ENCODE data around the gene TMEM163. TPM values are rescaled to one million over a fixed set of nuclear protein-coding genes. Genes with fewer than 3 reads are reported as not detected.

The TMEM163 gene
- 0.08 TPM in 1 of 2 replicates, not detected in the other for total RNA-seq (ENCODE audit: low replicate concordance)

DNA sequence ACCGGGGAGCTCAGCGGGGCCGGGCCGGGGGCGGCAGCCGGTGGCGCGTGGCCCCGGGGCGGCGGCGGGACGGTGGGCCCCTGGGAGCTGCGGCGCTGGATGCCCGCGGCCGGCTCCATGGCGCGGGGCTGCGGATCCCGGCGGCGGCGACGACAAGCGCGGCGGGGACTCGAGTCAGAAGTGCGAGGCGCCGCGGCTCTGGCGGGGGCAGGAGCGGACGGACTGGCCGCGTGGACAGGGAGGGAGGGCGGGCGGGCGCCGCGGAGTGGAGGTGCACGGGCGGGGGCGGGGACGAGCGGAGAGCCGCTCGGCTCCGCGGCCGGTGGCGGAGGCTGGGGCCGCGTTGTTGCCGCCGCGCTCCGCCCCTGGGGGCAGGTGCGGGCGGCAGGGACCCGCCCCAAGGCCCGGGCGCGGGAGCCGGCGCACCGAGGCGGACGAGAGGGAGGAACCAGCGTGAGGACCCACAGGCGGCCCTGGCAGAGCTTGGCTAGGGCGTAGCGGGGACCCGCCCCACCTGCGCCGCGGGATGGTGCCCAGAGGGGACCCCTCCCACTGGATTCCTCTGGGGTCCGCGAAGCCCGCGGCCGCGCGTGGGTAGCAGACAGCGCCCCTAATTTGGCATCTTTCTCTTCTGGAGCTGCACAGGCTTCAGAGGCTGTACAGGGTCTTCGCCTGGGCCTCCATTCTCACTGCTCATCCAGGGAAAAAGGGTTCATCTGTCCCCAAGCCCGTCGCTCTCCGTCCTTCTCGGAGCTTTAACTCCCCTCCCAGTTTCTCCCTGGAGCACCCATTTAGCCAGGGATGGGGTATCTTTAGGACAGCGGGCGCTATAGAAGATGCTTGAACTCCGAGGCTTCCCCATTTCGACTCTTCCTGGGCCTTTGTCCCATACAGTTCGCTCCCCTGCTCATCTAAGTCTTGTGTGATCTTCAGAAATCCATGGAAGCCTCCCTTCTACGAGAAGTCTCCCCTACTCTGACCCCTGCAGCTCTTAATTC is at the start of gene TMEM163:
Gene TMEM163, minus strand, starts transcription at position 184 of the 998 bp plus-strand sequence.

Other genes with a start within 250 kb of the TMEM163 start
- gene ACMSD, start 119.6 kb upstream of the TMEM163 start, total RNA-seq (ENCODE audit: low replicate concordance) = not detected in 2 replicates
- 20.2 and 22.7 TPM in 2 replicates for gene CCNT2, start 199.8 kb upstream of the TMEM163 start, total RNA-seq (ENCODE audit: low replicate concordance)

All from smooth muscle cell of the coronary artery (primary cell).